HEK293T (cell line): ENCODE results near the gene TLE3.
A peak's percentile ranks its signal among the peaks of the same experiment; 100 is the strongest.

ENCODE experiments used
- CTCF ChIA-PET: fragments of 350-600 bp; formaldehyde crosslinking; extraction: SDS; loops from one replicate; lab custom pipeline; 2021; ENCODE audit warnings: antibody characterized with exemption, inconsistent platforms; lab: Yijun Ruan, JAX
- POLR2A ChIA-PET: fragments of 350-600 bp; formaldehyde crosslinking; extraction: SDS; loops from one replicate; lab custom pipeline; 2020; ENCODE audit warnings: antibody characterized with exemption, inconsistent platforms; lab: Yijun Ruan, JAX
- DNase-seq: peaks from one replicate; pipeline ENCODE4 v3.0.0; 2012; ENCODE audit warnings: mixed read lengths; ENCODE audit errors: extremely low spot score
- ARNT ChIP-seq: fragments of 450-650 bp; IDR thresholded peaks from 2 replicates; pipeline ENCODE4 v1.6.1; 2017; ENCODE audit warnings: mild to moderate bottlenecking
- BHLHE40 ChIP-seq: fragments of 450-650 bp; IDR thresholded peaks from 2 replicates; pipeline ENCODE4 v1.6.1; 2016; ENCODE audit warnings: mild to moderate bottlenecking, moderate library complexity, borderline replicate concordance
- CTBP1 ChIP-seq: fragments of 450-650 bp; IDR thresholded peaks from 2 replicates; pipeline ENCODE4 v1.6.1; 2016; ENCODE audit warnings: borderline replicate concordance
- ELF4 ChIP-seq: fragments of 450-650 bp; IDR thresholded peaks from 2 replicates; pipeline ENCODE4 v1.6.1; 2017; ENCODE audit warnings: antibody characterized with exemption
- FOXA1 ChIP-seq: fragments of 450-650 bp; IDR thresholded peaks from 2 replicates; pipeline ENCODE4 v1.6.1; 2016; ENCODE audit warnings: mild to moderate bottlenecking
- FOXK2 ChIP-seq: fragments of 450-650 bp; IDR thresholded peaks from 2 replicates; pipeline ENCODE4 v1.6.1; 2016; ENCODE audit warnings: mild to moderate bottlenecking
- FOXM1 ChIP-seq: fragments of 450-650 bp; IDR thresholded peaks from 2 replicates; pipeline ENCODE4 v1.6.1; 2017; ENCODE audit warnings: mild to moderate bottlenecking, borderline replicate concordance
- HDGF ChIP-seq: fragments of 450-650 bp; IDR thresholded peaks from 2 replicates; pipeline ENCODE4 v1.6.1; 2017; ENCODE audit warnings: antibody characterized with exemption, borderline replicate concordance
- L3MBTL2 ChIP-seq: fragments of 450-650 bp; conservative IDR thresholded peaks from 2 replicates; pipeline ENCODE4 v1.6.1; 2016; ENCODE audit warnings: mild to moderate bottlenecking
- LEF1 ChIP-seq: fragments of 450-650 bp; IDR thresholded peaks from 2 replicates; pipeline ENCODE4 v1.6.1; 2017; ENCODE audit warnings: mild to moderate bottlenecking, borderline replicate concordance
- PKNOX1 ChIP-seq: fragments of 450-650 bp; IDR thresholded peaks from 2 replicates; pipeline ENCODE4 v1.6.1; 2016
- SP1 ChIP-seq: fragments of 450-650 bp; IDR thresholded peaks from 2 replicates; pipeline ENCODE4 v1.6.1; 2017
- SUZ12 ChIP-seq: fragments of 450-650 bp; IDR thresholded peaks from 2 replicates; pipeline ENCODE4 v1.6.1; 2016; ENCODE audit warnings: mild to moderate bottlenecking
- TARDBP ChIP-seq: fragments of 450-650 bp; IDR thresholded peaks from 2 replicates; pipeline ENCODE4 v1.6.1; 2016
- ZNF384 ChIP-seq: fragments of 450-650 bp; IDR thresholded peaks from 2 replicates; pipeline ENCODE4 v1.6.1; 2016

TLE3 gene

GRCh38 chr15:70014860-70015490 is 82.7 kb downstream of the TLE3 start:
- ChIA-PET POLR2A (interaction anchor here (0.9 to 1.0 kb wide), 2 partner anchors 8 to 82 kb away, joined by 3 to 4 read pairs; partner anchors contain the start of gene TLE3), CTCF (interaction anchor here (0.6 to 0.7 kb wide), 2 partner anchors 60 to 83 kb away, joined by 3 read pairs; partner anchors contain the start of gene TLE3)
- no peak for DNase-seq
- TF ChIP-seq FOXA1 (no peak), ELF4 (no peak), FOXK2 (no peak), HDGF (no peak), PKNOX1 (no peak)

GRCh38 chr15:70014331-70014730 is 83.4 kb downstream of the TLE3 start:
- no peak for DNase-seq
- ChIA-PET CTCF (interaction anchor here (0.6 to 0.7 kb wide), 2 partner anchors 21 to 83 kb away, joined by 3 read pairs; partner anchors contain the start of gene TLE3), POLR2A (interaction anchor here (0.9 to 1.0 kb wide), 2 partner anchors 9 to 83 kb away, joined by 3 to 4 read pairs; partner anchors contain the start of gene TLE3)
- no peak for TF ChIP-seq FOXK2
- TF ChIP-seq L3MBTL2: no peak
- no peak for TF ChIP-seq ZNF384
- no peak for TF ChIP-seq CTBP1
- TF ChIP-seq LEF1: no peak
- no peak for TF ChIP-seq ELF4
- TF ChIP-seq SUZ12: no peak
- TF ChIP-seq SP1: no peak

GRCh38 chr15:70013656-70014313 is 83.9 kb downstream of the TLE3 start:
- CTCF ChIA-PET: interaction anchor here (0.6 kb wide), 1 partner anchor 20 kb away, joined by 3 read pairs; no protein-coding TSS in a partner anchor
- TF ChIP-seq PKNOX1 (peak; percentile 91), HDGF (no peak)
- no peak for DNase-seq
- POLR2A ChIA-PET: interaction anchor here (0.9 kb wide), 1 partner anchor 84 kb away, joined by 4 read pairs; the partner anchor contains the start of gene TLE3

- TF ChIP-seq PKNOX1 (peak; percentile 66), TARDBP (no peak)
- DNase-seq: no peak
- CTCF ChIA-PET: no interaction called here
- POLR2A ChIA-PET: no interaction called here
Measured at GRCh38 chr15:70012895-70013294, 84.8 kb downstream of the TLE3 start.

- DNase-seq: no peak
- CTCF ChIA-PET: interaction anchor here (0.6 to 1.2 kb wide), 2 partner anchors 115 to 189 kb away, joined by 3 read pairs; no protein-coding TSS in a partner anchor
- POLR2A ChIA-PET: no interaction called here
- TF ChIP-seq BHLHE40: no peak
- no peak for TF ChIP-seq ELF4
- TF ChIP-seq L3MBTL2: no peak
- no peak for TF ChIP-seq HDGF
Measured at GRCh38 chr15:70008697-70009290, 88.9 kb downstream of the TLE3 start.

GRCh38 chr15:70006259-70007147 is 91.2 kb downstream of the TLE3 start:
- CTCF ChIA-PET: no interaction called here
- TF ChIP-seq CTBP1: no peak
- TF ChIP-seq SP1: no peak
- no peak for TF ChIP-seq ARNT
- no peak for TF ChIP-seq FOXA1
- TF ChIP-seq FOXM1: no peak
- no peak for TF ChIP-seq BHLHE40
- TF ChIP-seq ZNF384: no peak
- TF ChIP-seq PKNOX1: no peak
- no peak for TF ChIP-seq SUZ12
- no peak for TF ChIP-seq FOXK2
- TF ChIP-seq HDGF: no peak
- no peak for TF ChIP-seq TARDBP
- no peak for TF ChIP-seq LEF1
- no peak for DNase-seq
- POLR2A ChIA-PET: no interaction called here
